ENCODE measurements around the gene VWA1. TPM values are rescaled to one million over a fixed set of nuclear protein-coding genes. Genes with fewer than 3 reads are reported as not detected.

Gene VWA1
- polyA plus RNA-seq, 1 of the 3 experiments (the other 2 are of a cell fraction) = 7.4 TPM

GRCh38 chr1:1421147-1421906 is 14.2 kb upstream of the VWA1 start, which contains the start of gene ANKRD65 (continued):
- TF ChIP-seq REST (IDR thresholded peaks at IDR 0.05; ENCODE audit: low read depth, low read length) (no peak), FOXM1 (IDR thresholded peaks at IDR 0.05; ENCODE audit: low read depth) (no peak)

GRCh38 chr1:1421907-1422464 is 13.5 kb upstream of the VWA1 start:
- Histone ChIP-seq H3K27ac (ENCODE audit: low read depth in 2 of 2, low read length in 1 of 2) (no peak overlapping the region), H3K27me3 (ENCODE audit: insufficient read depth) (no peaks in the 10 kb centered on the region), H3K4me2 (no peak overlapping the region), H3K79me2 (ENCODE audit: insufficient read depth) (no peaks in the 10 kb centered on the region), H3K9me3 (no peaks in the 10 kb centered on the region), H3K4me3 (ENCODE audit: low read depth in 2 of 2, low read length in 1 of 2) (no peak overlapping the region), H4K20me1 (ENCODE audit: insufficient read depth) (no peaks in the 10 kb centered on the region), H3K4me1 (ENCODE audit: control insufficient read depth in 1 of 2, insufficient read depth in 2 of 2, low read depth in 1 of 2, low read length in 1 of 2) (no peaks in the 10 kb centered on the region; a peak in 2 of 4 replicates), H3K9me2 (no peaks in the 10 kb centered on the region), H3F3A (replicated peaks; ENCODE audit: insufficient read depth) (no peaks in the 10 kb centered on the region), H3K36me3 (replicated peaks in 1 of 2; ENCODE audit: control insufficient read depth in 1 of 2, insufficient read depth in 2 of 2, low read length in 1 of 2) (no peaks in the 10 kb centered on the region), H2AFZ (ENCODE audit: low read depth) (no peak overlapping the region), H3K9ac (no peak overlapping the region)
- 100% methylated on average over 3 of the region's 7 CpGs for WGBS (ENCODE audit: low lambda C conversion rate)
- ChIA-PET POLR2A (no interaction called here), CTCF (interaction anchor here (0.8 to 2.8 kb wide), 3 partner anchors 14 to 84 kb away, joined by 3 to 14 read pairs (median 3); partner anchors contain the start of gene MRPL20)
- TF ChIP-seq EZH2phosphoT487 (IDR thresholded peaks at IDR 0.05; ENCODE audit: borderline replicate concordance, low read depth) (no peak), RFX5 (IDR thresholded peaks at IDR 0.05; ENCODE audit: low read length) (no peak), TCF12 (IDR thresholded peaks at IDR 0.05) (no peak), JUND (IDR thresholded peaks at IDR 0.05) (no peak), RCOR1 (IDR thresholded peaks at IDR 0.05; ENCODE audit: low read length) (no peak), IRF3 (IDR thresholded peaks at IDR 0.05; ENCODE audit: low read depth, low read length) (no peak), TAF1 (IDR thresholded peaks at IDR 0.05; ENCODE audit: borderline replicate concordance, low read depth, low read length) (no peak), ZBTB33 (IDR thresholded peaks at IDR 0.05; ENCODE audit: borderline replicate concordance, low read depth) (no peak), NFIC (IDR thresholded peaks at IDR 0.05; ENCODE audit: borderline replicate concordance) (no peak), TEAD4 (IDR thresholded peaks at IDR 0.05; ENCODE audit: borderline replicate concordance, insufficient read depth) (no peak), FOXJ3 (CRISPR knock-in tag; IDR thresholded peaks at IDR 0.05) (no peak), GATA2 (CRISPR knock-in tag; IDR thresholded peaks at IDR 0.05) (no peak), SIN3A (IDR thresholded peaks at IDR 0.05; ENCODE audit: borderline replicate concordance, low read depth, low read length) (no peak), MEF2A (IDR thresholded peaks at IDR 0.05; ENCODE audit: borderline replicate concordance, low read depth) (no peak), ELF1 (IDR thresholded peaks at IDR 0.05) (no peak), YY1 (IDR thresholded peaks at IDR 0.05; ENCODE audit: low read depth) (no peak), CHD2 (IDR thresholded peaks at IDR 0.05; ENCODE audit: low read length, partially characterized antibody) (no peak)
- peak; percentile 34 for DNase-seq
